ENCODE data around the gene NCOA7. TPM values are rescaled to one million over a fixed set of nuclear protein-coding genes. Genes with fewer than 3 reads are reported as not detected.
"Not testable (repeated sequence)": the region's sequence is repeated elsewhere in the genome, so short reads cannot be mapped to it uniquely, and the experiment has no call there.

The NCOA7 gene
- total RNA-seq, 1 donor from 2014 or later, result 11.2 TPM

DNA sequence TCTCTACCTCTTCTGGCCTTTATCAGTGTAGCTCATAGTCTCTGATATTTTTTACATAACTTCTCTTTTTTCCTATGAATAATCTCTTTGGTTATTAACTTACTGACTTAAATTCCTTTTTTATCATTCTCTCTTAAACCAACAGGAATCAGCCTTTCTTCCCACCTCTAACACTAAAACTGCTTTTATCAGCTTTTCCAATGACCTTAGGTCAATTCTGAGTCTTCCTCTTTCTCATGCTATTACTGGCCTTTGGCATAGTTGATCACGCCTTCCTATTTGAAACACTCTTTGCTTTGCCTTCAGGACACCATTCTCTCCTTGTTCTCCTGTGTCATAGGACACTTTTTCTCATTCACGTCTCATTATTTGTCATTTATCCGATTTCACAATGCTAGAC is 157.7 kb downstream of the NCOA7 start:
- TF ChIP-seq, protein P1, sequence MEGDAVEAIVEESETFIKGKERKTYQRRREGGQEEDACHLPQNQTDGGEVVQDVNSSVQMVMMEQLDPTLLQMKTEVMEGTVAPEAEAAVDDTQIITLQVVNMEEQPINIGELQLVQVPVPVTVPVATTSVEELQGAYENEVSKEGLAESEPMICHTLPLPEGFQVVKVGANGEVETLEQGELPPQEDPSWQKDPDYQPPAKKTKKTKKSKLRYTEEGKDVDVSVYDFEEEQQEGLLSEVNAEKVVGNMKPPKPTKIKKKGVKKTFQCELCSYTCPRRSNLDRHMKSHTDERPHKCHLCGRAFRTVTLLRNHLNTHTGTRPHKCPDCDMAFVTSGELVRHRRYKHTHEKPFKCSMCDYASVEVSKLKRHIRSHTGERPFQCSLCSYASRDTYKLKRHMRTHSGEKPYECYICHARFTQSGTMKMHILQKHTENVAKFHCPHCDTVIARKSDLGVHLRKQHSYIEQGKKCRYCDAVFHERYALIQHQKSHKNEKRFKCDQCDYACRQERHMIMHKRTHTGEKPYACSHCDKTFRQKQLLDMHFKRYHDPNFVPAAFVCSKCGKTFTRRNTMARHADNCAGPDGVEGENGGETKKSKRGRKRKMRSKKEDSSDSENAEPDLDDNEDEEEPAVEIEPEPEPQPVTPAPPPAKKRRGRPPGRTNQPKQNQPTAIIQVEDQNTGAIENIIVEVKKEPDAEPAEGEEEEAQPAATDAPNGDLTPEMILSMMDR (conservative IDR thresholded peaks at IDR 0.05), result no peak
- no peaks in the 10 kb centered on the region for H3K36me3 Mint-ChIP-seq (ENCODE audit: low read depth)
- no peak for DNase-seq (ENCODE audit: low read depth, low spot score)
- H3K9me3 Mint-ChIP-seq, result no peaks in the 10 kb centered on the region
- H3K4me3 Mint-ChIP-seq, result no peak overlapping the region
- peaks cover 20% of the 10 kb centered on the region for H3K27me3 Mint-ChIP-seq (ENCODE audit: low read depth)
- H3K27ac Mint-ChIP-seq (ENCODE audit: unreplicated experiment), result no peak overlapping the region
- H3K4me1 Mint-ChIP-seq, result no peaks in the 10 kb centered on the region

DNA sequence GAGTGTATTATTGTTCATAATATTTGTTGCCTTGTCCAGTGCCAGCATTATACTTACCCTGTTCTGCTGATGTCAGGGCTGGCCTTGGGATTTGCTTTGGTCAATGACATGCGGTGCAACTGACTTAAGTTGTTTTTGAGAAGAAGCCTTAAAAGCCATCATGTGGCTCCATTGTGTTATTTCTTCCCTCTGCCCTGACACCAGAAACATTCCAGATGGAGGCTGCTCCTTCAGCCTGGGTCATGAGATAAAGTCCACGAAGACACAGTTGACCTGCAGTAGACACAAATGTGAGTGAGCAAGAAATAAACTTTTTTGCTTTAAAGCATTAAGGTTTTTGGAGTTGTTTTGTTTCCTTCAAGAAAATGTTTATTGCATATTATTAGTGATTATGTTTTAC is 158.3 kb downstream of the NCOA7 start:
- H3K4me1 Mint-ChIP-seq, result no peaks in the 10 kb centered on the region
- H3K4me3 Mint-ChIP-seq, result no peak overlapping the region
- no peak overlapping the region for H3K27ac Mint-ChIP-seq (ENCODE audit: unreplicated experiment)
- TF ChIP-seq, protein P1 (conservative IDR thresholded peaks at IDR 0.05), result no peak
- no peaks in the 10 kb centered on the region for H3K36me3 Mint-ChIP-seq (ENCODE audit: low read depth)
- DNase-seq (ENCODE audit: low read depth, low spot score), result no peak
- H3K9me3 Mint-ChIP-seq, result no peaks in the 10 kb centered on the region
- peaks cover 19% of the 10 kb centered on the region for H3K27me3 Mint-ChIP-seq (ENCODE audit: low read depth)

DNA sequence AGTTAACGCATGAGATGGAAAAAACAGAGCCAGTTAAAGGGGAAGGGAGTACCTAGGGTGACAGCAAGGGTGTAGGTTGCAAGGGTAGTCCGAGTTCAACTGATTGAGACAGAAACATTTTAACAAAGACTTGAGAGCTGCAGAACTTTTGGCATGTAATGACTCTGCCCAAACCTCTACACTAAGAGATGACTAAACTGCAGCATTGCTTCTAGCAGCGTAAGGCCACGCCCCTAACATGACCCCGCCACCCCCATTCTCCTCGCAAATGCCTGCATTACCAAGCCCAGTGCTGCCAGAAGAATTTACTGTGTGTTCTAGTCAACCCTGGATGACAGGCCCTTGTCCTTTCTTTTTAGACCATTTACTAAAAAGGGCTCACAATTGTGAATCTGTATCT is 159.5 kb downstream of the NCOA7 start:
- no peak overlapping the region for H3K4me3 Mint-ChIP-seq
- H3K4me1 Mint-ChIP-seq, result no peaks in the 10 kb centered on the region
- no peak overlapping the region for H3K27ac Mint-ChIP-seq (ENCODE audit: unreplicated experiment)
- no peaks in the 10 kb centered on the region for H3K9me3 Mint-ChIP-seq
- no peak for DNase-seq (ENCODE audit: low read depth, low spot score)
- H3K36me3 Mint-ChIP-seq (ENCODE audit: low read depth), result no peaks in the 10 kb centered on the region
- TF ChIP-seq, protein P1 (conservative IDR thresholded peaks at IDR 0.05), result no peak
- H3K27me3 Mint-ChIP-seq (ENCODE audit: low read depth), result peaks cover 32% of the 10 kb centered on the region

DNA sequence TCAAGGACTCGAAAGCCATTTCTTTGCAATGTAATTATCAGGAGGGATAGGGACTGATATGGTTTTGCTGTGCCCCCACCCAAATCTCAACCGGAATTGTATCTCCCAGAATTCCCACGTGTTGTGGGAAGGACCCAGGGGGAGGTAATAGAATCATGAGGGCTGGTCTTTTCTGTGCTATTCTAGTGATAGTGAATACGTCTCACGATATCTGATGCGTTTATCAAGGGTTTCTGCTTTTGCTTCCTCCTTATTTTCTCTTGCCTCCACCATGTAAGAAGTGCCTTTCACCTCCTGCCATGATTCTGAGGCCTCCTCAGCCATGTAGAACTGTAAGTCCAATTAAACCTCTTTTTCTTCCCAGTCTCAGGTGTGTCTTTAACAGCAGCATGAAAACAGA is 160.0 kb downstream of the NCOA7 start:
- H3K9me3 Mint-ChIP-seq; H3K4me1 Mint-ChIP-seq; H3K36me3 Mint-ChIP-seq (ENCODE audit: low read depth); H3K27ac Mint-ChIP-seq (ENCODE audit: unreplicated experiment); DNase-seq (ENCODE audit: low read depth, low spot score); H3K4me3 Mint-ChIP-seq: not testable (repeated sequence)
- peaks cover 35% of the 10 kb centered on the region for H3K27me3 Mint-ChIP-seq (ENCODE audit: low read depth)

DNA sequence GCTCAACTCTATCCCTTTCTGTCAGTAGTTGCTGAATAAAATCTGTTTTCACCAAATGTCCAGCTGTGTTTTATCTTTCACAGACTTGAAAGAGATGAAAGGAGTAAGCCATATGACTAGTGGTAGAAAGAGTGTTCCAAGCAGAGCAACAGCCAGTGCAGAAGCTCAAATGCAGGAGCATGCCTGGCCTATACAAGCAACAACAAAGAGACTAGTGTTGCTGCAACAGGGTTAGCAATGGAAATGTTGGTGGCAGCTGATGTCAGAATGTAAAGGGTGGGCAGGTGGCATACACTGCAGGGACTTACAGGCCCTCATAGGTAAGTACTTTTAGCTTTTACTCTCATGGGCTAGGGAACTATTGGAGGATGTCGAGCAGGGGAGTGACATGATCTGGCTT is 160.6 kb downstream of the NCOA7 start:
- no peak overlapping the region for H3K4me3 Mint-ChIP-seq
- no peaks in the 10 kb centered on the region for H3K36me3 Mint-ChIP-seq (ENCODE audit: low read depth)
- TF ChIP-seq, protein P1 (conservative IDR thresholded peaks at IDR 0.05), result no peak
- H3K27ac Mint-ChIP-seq (ENCODE audit: unreplicated experiment), result no peak overlapping the region
- no peak for DNase-seq (ENCODE audit: low read depth, low spot score)
- H3K9me3 Mint-ChIP-seq, result no peaks in the 10 kb centered on the region
- H3K27me3 Mint-ChIP-seq (ENCODE audit: low read depth), result peaks cover 32% of the 10 kb centered on the region
- peaks cover 3% of the 10 kb centered on the region for H3K4me1 Mint-ChIP-seq

DNA sequence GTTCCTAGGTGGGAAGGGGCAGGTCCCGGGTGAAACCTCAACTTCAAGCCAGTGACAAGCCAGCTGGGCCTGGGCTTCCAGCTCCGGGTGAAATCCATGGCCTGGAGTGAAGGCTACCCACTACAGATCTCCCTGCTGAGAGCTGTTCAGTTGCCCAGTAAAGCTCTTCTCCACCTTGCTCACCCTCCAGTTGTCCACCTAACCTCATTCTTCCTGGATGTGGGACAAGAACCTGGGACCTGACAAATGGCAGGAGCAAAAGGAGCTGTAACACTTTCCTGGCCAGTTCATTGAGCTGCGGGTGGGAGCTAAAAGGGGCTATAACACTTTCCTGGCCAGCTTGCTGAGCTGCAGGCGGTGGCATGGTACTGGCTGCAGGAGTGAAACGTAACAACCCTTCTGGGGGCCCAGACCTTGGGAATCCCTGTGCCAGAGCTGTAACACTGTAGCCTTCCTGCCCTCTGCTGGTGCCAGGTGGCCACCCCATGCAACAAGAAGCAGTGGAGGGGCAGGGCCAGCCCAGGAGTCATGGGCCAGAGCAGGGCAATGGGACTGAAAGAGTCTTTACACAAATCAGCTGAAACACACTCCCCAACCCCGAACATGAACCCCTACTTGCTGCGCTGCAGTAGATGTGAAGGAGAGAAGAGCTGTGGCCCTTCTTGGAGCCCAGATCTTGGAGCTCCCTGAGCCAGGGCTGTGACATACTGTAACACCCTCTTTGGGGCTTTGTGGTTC is 162.2 kb downstream of the NCOA7 start:
- peaks cover 3% of the 10 kb centered on the region for H3K4me1 Mint-ChIP-seq
- peak overlapping the region; percentile 47 for H3K4me3 Mint-ChIP-seq
- no peak for DNase-seq (ENCODE audit: low read depth, low spot score)
- no peaks in the 10 kb centered on the region for H3K36me3 Mint-ChIP-seq (ENCODE audit: low read depth)
- TF ChIP-seq, protein P1 (conservative IDR thresholded peaks at IDR 0.05), result no peak
- no peaks in the 10 kb centered on the region for H3K9me3 Mint-ChIP-seq
- H3K27me3 Mint-ChIP-seq (ENCODE audit: low read depth), result peaks cover 34% of the 10 kb centered on the region
- no peak overlapping the region for H3K27ac Mint-ChIP-seq (ENCODE audit: unreplicated experiment)
